Muscle layer of duodenum (tissue), 2 donors: Measurements from ENCODE around the gene SGCD.

Experiments
- H3K27ac ChIP-seq: one replicate; pipeline ENCODE4 v1.7.0; 2013; ENCODE audit warnings: mild to moderate bottlenecking, low read length
- H3K27me3 ChIP-seq: one replicate; pipeline ENCODE4 v1.7.0; 2013; ENCODE audit warnings: low read depth, mild to moderate bottlenecking, control low read depth, low read length
- H3K36me3 ChIP-seq, 2 donors: one replicate each; pipeline ENCODE4 v1.7.0; 2013; ENCODE audit warnings: low read length in 2 of 2, control low read depth in 1 of 2, mild to moderate bottlenecking in 1 of 2; ENCODE audit not compliant: insufficient read depth in 2 of 2, control insufficient read depth in 1 of 2
- H3K4me1 ChIP-seq, 2 donors: one replicate each; pipeline ENCODE4 v1.7.0; 2013; ENCODE audit warnings: low read length in 2 of 2, mild to moderate bottlenecking in 2 of 2, control low read depth in 1 of 2, moderate library complexity in 1 of 2; ENCODE audit not compliant: insufficient read depth in 2 of 2, control insufficient read depth in 1 of 2
- H3K4me3 ChIP-seq, 2 donors: one replicate each; pipeline ENCODE4 v1.7.0; 2013; ENCODE audit warnings: low read length in 2 of 2, low read depth in 1 of 2, mild to moderate bottlenecking in 1 of 2
- H3K9me3 ChIP-seq, 2 donors: one replicate each; pipeline ENCODE4 v1.7.0; 2013; ENCODE audit warnings: low read length in 2 of 2, control low read depth in 1 of 2, mild to moderate bottlenecking in 1 of 2; ENCODE audit not compliant: control insufficient read depth in 1 of 2
- donor health status: healthy.

SGCD gene

GRCh38 chr5:156534906-156535485 is 208.0 kb downstream of the SGCD start:
- Histone ChIP-seq H3K9me3 (no peaks in the 10 kb centered on the region), H3K36me3 (no peaks in the 10 kb centered on the region), H3K4me3 (no peak overlapping the region), H3K4me1 (peaks cover 0 to 3% of the 10 kb centered on the region in 2 donors), H3K27me3 (no peaks in the 10 kb centered on the region), H3K27ac (no peak overlapping the region)

GRCh38 chr5:156540491-156540890 is 213.5 kb downstream of the SGCD start:
- Histone ChIP-seq H3K4me1 (no peaks in the 10 kb centered on the region), H3K9me3 (no peaks in the 10 kb centered on the region), H3K27ac (no peak overlapping the region), H3K36me3 (no peaks in the 10 kb centered on the region), H3K4me3 (no peak overlapping the region), H3K27me3 (no peaks in the 10 kb centered on the region)

- Histone ChIP-seq H3K27me3 (no peaks in the 10 kb centered on the region), H3K36me3 (no peaks in the 10 kb centered on the region), H3K9me3 (no peaks in the 10 kb centered on the region), H3K4me1 (no peaks in the 10 kb centered on the region), H3K27ac (no peak overlapping the region), H3K4me3 (no peak overlapping the region)
Measured at GRCh38 chr5:156541582-156541981, 214.6 kb downstream of the SGCD start.

GRCh38 chr5:156543348-156544145 is 216.6 kb downstream of the SGCD start:
- H3K27ac ChIP-seq: no peak overlapping the region
- no peaks in the 10 kb centered on the region for H3K9me3 ChIP-seq
- no peaks in the 10 kb centered on the region for H3K27me3 ChIP-seq
- no peaks in the 10 kb centered on the region for H3K36me3 ChIP-seq
- H3K4me1 ChIP-seq: no peaks in the 10 kb centered on the region
- no peak overlapping the region for H3K4me3 ChIP-seq

GRCh38 chr5:156552855-156553358 is 225.9 kb downstream of the SGCD start:
- no peaks in the 10 kb centered on the region for H3K4me1 ChIP-seq
- no peaks in the 10 kb centered on the region for H3K27me3 ChIP-seq
- H3K27ac ChIP-seq: no peak overlapping the region
- no peak overlapping the region for H3K4me3 ChIP-seq
- no peaks in the 10 kb centered on the region for H3K36me3 ChIP-seq
- H3K9me3 ChIP-seq: no peaks in the 10 kb centered on the region

GRCh38 chr5:156556666-156557406 is 229.9 kb downstream of the SGCD start:
- H3K36me3 ChIP-seq: no peaks in the 10 kb centered on the region
- H3K9me3 ChIP-seq: no peaks in the 10 kb centered on the region
- no peaks in the 10 kb centered on the region for H3K27me3 ChIP-seq
- H3K27ac ChIP-seq: no peak overlapping the region
- H3K4me3 ChIP-seq: no peak overlapping the region
- H3K4me1 ChIP-seq: no peaks in the 10 kb centered on the region

- H3K27me3 ChIP-seq: no peaks in the 10 kb centered on the region
- H3K36me3 ChIP-seq: no peaks in the 10 kb centered on the region
- no peak overlapping the region for H3K4me3 ChIP-seq
- H3K27ac ChIP-seq: no peak overlapping the region
- no peaks in the 10 kb centered on the region for H3K4me1 ChIP-seq
- H3K9me3 ChIP-seq: no peaks in the 10 kb centered on the region
Measured at GRCh38 chr5:156560002-156560401, 233.0 kb downstream of the SGCD start.

GRCh38 chr5:156561651-156562050 is 234.7 kb downstream of the SGCD start:
- no peaks in the 10 kb centered on the region for H3K27me3 ChIP-seq
- no peaks in the 10 kb centered on the region for H3K4me1 ChIP-seq
- no peak overlapping the region for H3K4me3 ChIP-seq
- no peaks in the 10 kb centered on the region for H3K9me3 ChIP-seq
- no peaks in the 10 kb centered on the region for H3K36me3 ChIP-seq
- H3K27ac ChIP-seq: no peak overlapping the region

- Histone ChIP-seq H3K9me3 (no peaks in the 10 kb centered on the region), H3K27ac (no peak overlapping the region), H3K36me3 (no peaks in the 10 kb centered on the region), H3K27me3 (no peaks in the 10 kb centered on the region), H3K4me3 (no peak overlapping the region), H3K4me1 (no peaks in the 10 kb centered on the region)
Measured at GRCh38 chr5:156570615-156571014, 243.7 kb downstream of the SGCD start.

- H3K9me3 ChIP-seq: no peaks in the 10 kb centered on the region
- no peak overlapping the region for H3K4me3 ChIP-seq
- H3K27me3 ChIP-seq: no peaks in the 10 kb centered on the region
- no peaks in the 10 kb centered on the region for H3K36me3 ChIP-seq
- peaks cover 0 to 7% of the 10 kb centered on the region in 2 donors for H3K4me1 ChIP-seq
- no peak overlapping the region for H3K27ac ChIP-seq
Measured at GRCh38 chr5:156581725-156582124, 254.8 kb downstream of the SGCD start.

- Histone ChIP-seq H3K36me3 (no peaks in the 10 kb centered on the region), H3K27me3 (no peaks in the 10 kb centered on the region), H3K9me3 (no peaks in the 10 kb centered on the region), H3K4me1 (peaks cover 3 to 11% of the 10 kb centered on the region in 2 donors), H3K4me3 (no peak overlapping the region), H3K27ac (peak overlapping the region; percentile 68)
Measured at GRCh38 chr5:156582193-156582598, 255.2 kb downstream of the SGCD start.
